T-helper 1 cell treated with Interleukin-12 subunit alpha and Interleukin-12 subunit beta and Interleukin-4 antibody, amounts not matched to agents 30 μg/mL and 1 μg/mL, for 36 hours (primary cell): ENCODE results near the gene SPG21.
"Not testable (repeated sequence)": the region's sequence is repeated elsewhere in the genome, so short reads cannot be mapped to it uniquely, and the experiment has no call there.

ENCODE experiments used
- H3K27ac Mint-ChIP-seq: one replicate; pipeline ENCODE4 v1.8.0; 2021; ENCODE audit warnings: mild to moderate bottlenecking, mixed read lengths
- H3K27me3 Mint-ChIP-seq: one replicate; pipeline ENCODE4 v1.8.0; 2021; ENCODE audit warnings: low read depth, mixed read lengths
- H3K36me3 Mint-ChIP-seq: one replicate; pipeline ENCODE4 v1.8.0; 2021; ENCODE audit warnings: low read depth, mixed read lengths
- H3K4me1 Mint-ChIP-seq: one replicate; pipeline ENCODE4 v1.8.0; 2021; ENCODE audit warnings: low read depth, mixed read lengths
- H3K4me3 Mint-ChIP-seq: one replicate; pipeline ENCODE4 v1.8.0; 2021; ENCODE audit warnings: mild to moderate bottlenecking, moderate library complexity, mixed read lengths
- H3K9me3 Mint-ChIP-seq: one replicate; pipeline ENCODE4 v1.8.0; 2021; ENCODE audit warnings: mixed read lengths

Gene SPG21

GRCh38 chr15:65011198-65011597 is 21.5 kb upstream of the SPG21 start:
- not testable (repeated sequence) for H3K4me3 Mint-ChIP-seq, H3K27me3 Mint-ChIP-seq, H3K27ac Mint-ChIP-seq, H3K4me1 Mint-ChIP-seq
- Mint-ChIP-seq H3K9me3 (peaks cover 15% of the 10 kb centered on the region), H3K36me3 (peaks cover 30% of the 10 kb centered on the region)

- H3K27ac Mint-ChIP-seq = no peak overlapping the region
- H3K36me3 Mint-ChIP-seq = peaks cover 20% of the 10 kb centered on the region
- H3K27me3 Mint-ChIP-seq = no peaks in the 10 kb centered on the region
- H3K4me1 Mint-ChIP-seq = no peaks in the 10 kb centered on the region
- H3K4me3 Mint-ChIP-seq = no peak overlapping the region
- H3K9me3 Mint-ChIP-seq = peaks cover 15% of the 10 kb centered on the region
Measured at GRCh38 chr15:65008983-65009382, 19.3 kb upstream of the SPG21 start.

- Mint-ChIP-seq H3K36me3 (peaks cover 8% of the 10 kb centered on the region), H3K9me3 (no peaks in the 10 kb centered on the region), H3K27me3 (no peaks in the 10 kb centered on the region), H3K4me1 (no peaks in the 10 kb centered on the region), H3K27ac (no peak overlapping the region), H3K4me3 (no peak overlapping the region)
Measured at GRCh38 chr15:65006876-65007275, 17.2 kb upstream of the SPG21 start.

GRCh38 chr15:65004993-65005392 is 15.3 kb upstream of the SPG21 start:
- H3K36me3 Mint-ChIP-seq = peaks cover 5% of the 10 kb centered on the region
- H3K4me3 Mint-ChIP-seq = no peak overlapping the region
- H3K27ac Mint-ChIP-seq = no peak overlapping the region
- H3K9me3 Mint-ChIP-seq = no peaks in the 10 kb centered on the region
- H3K4me1 Mint-ChIP-seq = no peaks in the 10 kb centered on the region
- H3K27me3 Mint-ChIP-seq = no peaks in the 10 kb centered on the region

GRCh38 chr15:64997745-64998375 is 8.1 kb upstream of the SPG21 start:
- H3K27me3 Mint-ChIP-seq = no peaks in the 10 kb centered on the region
- H3K4me3 Mint-ChIP-seq = no peak overlapping the region
- H3K27ac Mint-ChIP-seq = no peak overlapping the region
- peaks cover under 1% of the 10 kb centered on the region for H3K36me3 Mint-ChIP-seq
- H3K9me3 Mint-ChIP-seq = no peaks in the 10 kb centered on the region
- peaks cover 4% of the 10 kb centered on the region for H3K4me1 Mint-ChIP-seq

GRCh38 chr15:64997066-64997465 is 7.4 kb upstream of the SPG21 start:
- Mint-ChIP-seq H3K27ac (no peak overlapping the region), H3K9me3 (no peaks in the 10 kb centered on the region), H3K4me3 (no peak overlapping the region)

GRCh38 chr15:64993290-64993689 is 3.6 kb upstream of the SPG21 start:
- Mint-ChIP-seq H3K27ac (peak overlapping the region; percentile 12), H3K9me3 (no peaks in the 10 kb centered on the region), H3K36me3 (peaks cover 2% of the 10 kb centered on the region), H3K4me3 (peak overlapping the region; percentile 47), H3K4me1 (peaks cover 23% of the 10 kb centered on the region), H3K27me3 (no peaks in the 10 kb centered on the region)

More at GRCh38 chr15:64997066-64997465, 7.4 kb upstream of the SPG21 start:
- Mint-ChIP-seq H3K27me3 (no peaks in the 10 kb centered on the region), H3K4me1 (peaks cover 5% of the 10 kb centered on the region), H3K36me3 (no peaks in the 10 kb centered on the region)

GRCh38 chr15:64991536-64992135 is 1.9 kb upstream of the SPG21 start:
- H3K27me3 Mint-ChIP-seq = no peaks in the 10 kb centered on the region
- peaks cover 34% of the 10 kb centered on the region for H3K4me1 Mint-ChIP-seq
- peak overlapping the region; percentile 51 for H3K4me3 Mint-ChIP-seq

GRCh38 chr15:64990168-64990470 is 405 bp upstream of the SPG21 start:
- H3K27ac Mint-ChIP-seq = peak overlapping the region; percentile 83
- peak overlapping the region; percentile 87 for H3K4me3 Mint-ChIP-seq
- H3K36me3 Mint-ChIP-seq = peaks cover 6% of the 10 kb centered on the region
- no peaks in the 10 kb centered on the region for H3K27me3 Mint-ChIP-seq
- peaks cover 41% of the 10 kb centered on the region for H3K4me1 Mint-ChIP-seq
- H3K9me3 Mint-ChIP-seq = no peaks in the 10 kb centered on the region

More at GRCh38 chr15:64991536-64992135, 1.9 kb upstream of the SPG21 start:
- H3K27ac Mint-ChIP-seq = no peak overlapping the region
- H3K9me3 Mint-ChIP-seq = no peaks in the 10 kb centered on the region
- H3K36me3 Mint-ChIP-seq = peaks cover 6% of the 10 kb centered on the region

GRCh38 chr15:64987136-64987535 is 2.6 kb downstream of the SPG21 start:
- Mint-ChIP-seq H3K4me3 (peak overlapping the region; percentile 22), H3K9me3 (no peaks in the 10 kb centered on the region), H3K27ac (no peak overlapping the region), H3K27me3 (no peaks in the 10 kb centered on the region), H3K36me3 (peaks cover 6% of the 10 kb centered on the region), H3K4me1 (peaks cover 40% of the 10 kb centered on the region)

- Mint-ChIP-seq H3K27me3 (no peaks in the 10 kb centered on the region), H3K9me3 (no peaks in the 10 kb centered on the region), H3K4me3 (no peak overlapping the region), H3K36me3 (peaks cover 6% of the 10 kb centered on the region), H3K4me1 (peaks cover 38% of the 10 kb centered on the region), H3K27ac (no peak overlapping the region)
Measured at GRCh38 chr15:64985366-64986033, 4.2 kb downstream of the SPG21 start.

GRCh38 chr15:64982472-64982871 is 7.2 kb downstream of the SPG21 start:
- Mint-ChIP-seq H3K9me3 (no peaks in the 10 kb centered on the region), H3K36me3 (peaks cover 15% of the 10 kb centered on the region), H3K27ac (no peak overlapping the region), H3K27me3 (no peaks in the 10 kb centered on the region), H3K4me1 (peaks cover 23% of the 10 kb centered on the region), H3K4me3 (no peak overlapping the region)

- H3K27me3 Mint-ChIP-seq = no peaks in the 10 kb centered on the region
Measured at GRCh38 chr15:64981812-64982431, 7.8 kb downstream of the SPG21 start.

GRCh38 chr15:64979252-64979710 is 10.4 kb downstream of the SPG21 start:
- no peaks in the 10 kb centered on the region for H3K27me3 Mint-ChIP-seq
- no peak overlapping the region for H3K4me3 Mint-ChIP-seq
- H3K9me3 Mint-ChIP-seq = no peaks in the 10 kb centered on the region
- peaks cover 7% of the 10 kb centered on the region for H3K4me1 Mint-ChIP-seq
- peaks cover 18% of the 10 kb centered on the region for H3K36me3 Mint-ChIP-seq
- H3K27ac Mint-ChIP-seq = no peak overlapping the region

More at GRCh38 chr15:64981812-64982431, 7.8 kb downstream of the SPG21 start:
- Mint-ChIP-seq H3K9me3 (no peaks in the 10 kb centered on the region), H3K4me1 (peaks cover 18% of the 10 kb centered on the region), H3K4me3 (no peak overlapping the region), H3K27ac (no peak overlapping the region), H3K36me3 (peaks cover 14% of the 10 kb centered on the region)

GRCh38 chr15:64975390-64975789 is 14.3 kb downstream of the SPG21 start:
- no peak overlapping the region for H3K4me3 Mint-ChIP-seq
- H3K36me3 Mint-ChIP-seq = peaks cover 26% of the 10 kb centered on the region
- H3K9me3 Mint-ChIP-seq = no peaks in the 10 kb centered on the region
- H3K27ac Mint-ChIP-seq = no peak overlapping the region
- no peaks in the 10 kb centered on the region for H3K27me3 Mint-ChIP-seq
- H3K4me1 Mint-ChIP-seq = peaks cover 2% of the 10 kb centered on the region
